ENCODE results near the gene GALNT2. TPM values are rescaled to one million over a fixed set of nuclear protein-coding genes. Genes with fewer than 3 reads are reported as not detected.

The GALNT2 gene
- total RNA-seq, 1 donor from 2014 or later = 129 TPM

- no peak overlapping the region for H3K27ac ChIP-seq
- H3K36me3 ChIP-seq = peaks cover under 1 to 18% of the 10 kb centered on the region in 2 donors
- H3K9me3 ChIP-seq = no peaks in the 10 kb centered on the region
- no peak for TF ChIP-seq CTCF (IDR thresholded peaks at IDR 0.05)
- H3K4me1 ChIP-seq = no peaks in the 10 kb centered on the region
- peak in 1 of 2 donors; percentile 27 for DNase-seq (ENCODE audit: low spot score in 2 of 2)
- intact Hi-C loops (cut with DNase I) = no loop called here
- H3K4me3 ChIP-seq = no peak overlapping the region
- no peaks in the 10 kb centered on the region for H3K27me3 ChIP-seq
Observed at GRCh38 chr1:230286166-230286889, 219.3 kb downstream of the GALNT2 start.

- Histone ChIP-seq H3K4me1 (no peaks in the 10 kb centered on the region), H3K9me3 (no peaks in the 10 kb centered on the region), H3K36me3 (peaks cover 0 to 15% of the 10 kb centered on the region in 2 donors), H3K27ac (no peak overlapping the region), H3K27me3 (no peaks in the 10 kb centered on the region), H3K4me3 (no peak overlapping the region)
- intact Hi-C loops (cut with DNase I) = no loop called here
- peak in 1 of 2 donors; percentile 50 for DNase-seq (ENCODE audit: low spot score in 2 of 2)
- no peak for TF ChIP-seq CTCF (IDR thresholded peaks at IDR 0.05)
Observed at GRCh38 chr1:230286890-230287269, 219.8 kb downstream of the GALNT2 start.

GRCh38 chr1:230287674-230288315, 220.8 kb downstream of the GALNT2 start:
- TF ChIP-seq CTCF (IDR thresholded peaks at IDR 0.05) = no peak

GRCh38 chr1:230288641-230289349, 221.8 kb downstream of the GALNT2 start:
- intact Hi-C loops (cut with DNase I) = no loop called here
- no peaks in the 10 kb centered on the region for H3K9me3 ChIP-seq
- no peak for TF ChIP-seq CTCF (IDR thresholded peaks at IDR 0.05)
- no peaks in the 10 kb centered on the region for H3K27me3 ChIP-seq
- H3K4me3 ChIP-seq = no peak overlapping the region
- H3K4me1 ChIP-seq = no peaks in the 10 kb centered on the region
- DNase-seq (ENCODE audit: low spot score in 2 of 2) = peak in 1 of 2 donors; percentile 38
- no peak overlapping the region for H3K27ac ChIP-seq
- H3K36me3 ChIP-seq = peaks cover 0 to 2% of the 10 kb centered on the region in 2 donors

More at GRCh38 chr1:230287674-230288315, 220.8 kb downstream of the GALNT2 start:
- peaks cover 0 to 9% of the 10 kb centered on the region in 2 donors for H3K36me3 ChIP-seq
- no peak overlapping the region for H3K27ac ChIP-seq
- no peaks in the 10 kb centered on the region for H3K9me3 ChIP-seq
- H3K27me3 ChIP-seq = no peaks in the 10 kb centered on the region
- H3K4me3 ChIP-seq = no peak overlapping the region
- intact Hi-C loops (cut with DNase I) = no loop called here
- no peak for DNase-seq (ENCODE audit: low spot score in 2 of 2)
- no peaks in the 10 kb centered on the region for H3K4me1 ChIP-seq

GRCh38 chr1:230289350-230289644, 222.3 kb downstream of the GALNT2 start:
- H3K27ac ChIP-seq = no peak overlapping the region
- intact Hi-C loops (cut with DNase I) = no loop called here
- TF ChIP-seq CTCF (IDR thresholded peaks at IDR 0.05) = no peak
- H3K36me3 ChIP-seq = peaks cover 0 to 2% of the 10 kb centered on the region in 2 donors
- no peaks in the 10 kb centered on the region for H3K27me3 ChIP-seq
- H3K9me3 ChIP-seq = no peaks in the 10 kb centered on the region
- H3K4me3 ChIP-seq = no peak overlapping the region
- no peaks in the 10 kb centered on the region for H3K4me1 ChIP-seq
- DNase-seq (ENCODE audit: low spot score in 2 of 2) = peak in 1 of 2 donors; percentile 38
